K562 (cell line): Measurements from ENCODE around the gene ZMAT2. TPM values are rescaled to one million over a fixed set of nuclear protein-coding genes. Genes with fewer than 3 reads are reported as not detected.

ENCODE experiments used
- BRCA1 ChIP-seq, 2 experiments: fragments of 450-650 bp in 1 of 2; sonication (generic) in 1 of 2; formaldehyde crosslinking in 1 of 2; IDR thresholded peaks; 2 replicates each; pipeline versions ENCODE4 v1.5.0 to v1.6.1; 2017 to 2020; ENCODE audit warnings: mild to moderate bottlenecking in 1 of 2, missing genetic modification reagents in 1 of 2
- CBFA2T2 ChIP-seq: fragments of 450-650 bp; conservative IDR thresholded peaks from 2 replicates; pipeline ENCODE4 v1.6.1; 2017; ENCODE audit warnings: mild to moderate bottlenecking
- CBX1 ChIP-seq: sonication (generic); IDR thresholded peaks from 2 replicates; pipeline ENCODE4 v1.6.1; 2016; ENCODE audit warnings: antibody characterized with exemption, low read depth, mild to moderate bottlenecking
- ELF4 ChIP-seq: fragments of 450-650 bp; formaldehyde crosslinking; IDR thresholded peaks from 2 replicates; pipeline ENCODE4 v1.4.0; 2022; ENCODE audit warnings: missing genetic modification characterization
- ELK1 ChIP-seq: sonication (generic); formaldehyde crosslinking; IDR thresholded peaks from 2 replicates; pipeline ENCODE4 v1.8.1; 2022; ENCODE audit warnings: missing genetic modification reagents
- GTF2E2 ChIP-seq: fragments of 200-800 bp; sonication (Bioruptor generic); IDR thresholded peaks from 2 replicates; pipeline ENCODE4 v1.6.1; 2016; ENCODE audit warnings: missing genetic modification characterization, missing compliant biosample characterization
- ILF3 ChIP-seq: fragments of 450-650 bp; IDR thresholded peaks from 2 replicates; pipeline ENCODE4 v1.6.1; 2018; ENCODE audit warnings: antibody characterized with exemption, mild to moderate bottlenecking, moderate library complexity, borderline replicate concordance
- IRF2 ChIP-seq: sonication (generic); formaldehyde crosslinking; IDR thresholded peaks from 2 replicates; pipeline ENCODE4 v1.8.1; 2022; ENCODE audit warnings: mild to moderate bottlenecking, missing genetic modification reagents
- JUN ChIP-seq, 2 experiments: sonication (generic) in 1 of 2; formaldehyde crosslinking in 1 of 2; IDR thresholded peaks; 2 replicates each; pipeline versions ENCODE4 v1.6.1 to v1.8.0; 2012 to 2022; ENCODE audit warnings: borderline replicate concordance in 2 of 2, mild to moderate bottlenecking in 2 of 2, improper control_type of control experiment in 1 of 2, low read depth in 1 of 2, low read length in 1 of 2, missing genetic modification reagents in 1 of 2
- JUND ChIP-seq, 2 experiments: IDR thresholded peaks; 2 replicates in 1 of 2; 3 replicates in 1 of 2; pipeline ENCODE4 v1.6.1; 2011; ENCODE audit warnings: borderline replicate concordance in 2 of 2, low read depth in 2 of 2, low read length in 2 of 2, improper control_type of control experiment in 1 of 2, missing biosample characterization in 1 of 2, missing genetic modification characterization in 1 of 2, missing genetic modification reagents in 1 of 2
- KAT8 ChIP-seq: fragments of 450-650 bp; IDR thresholded peaks from 2 replicates; pipeline ENCODE4 v1.6.1; 2016; ENCODE audit warnings: low read depth, mild to moderate bottlenecking
- MITF ChIP-seq: IDR thresholded peaks from 2 replicates; pipeline ENCODE4 v1.6.1; 2014; ENCODE audit warnings: antibody characterized with exemption
- MYBL2 ChIP-seq, 2 experiments: fragments of 450-650 bp in 1 of 2; sonication (generic) in 1 of 2; formaldehyde crosslinking in 1 of 2; IDR thresholded peaks; 2 replicates each; pipeline versions ENCODE4 v1.6.1 to v1.8.1; 2017 to 2022; ENCODE audit warnings: borderline replicate concordance in 1 of 2, inconsistent platforms in 1 of 2, low read depth in 1 of 2, mild to moderate bottlenecking in 1 of 2, missing genetic modification reagents in 1 of 2, moderate library complexity in 1 of 2
- PHB2 ChIP-seq: fragments of 450-650 bp; IDR thresholded peaks from 2 replicates; pipeline ENCODE4 v1.6.1; 2017; ENCODE audit warnings: low read depth
- PTBP1 ChIP-seq: fragments of 200-400 bp; formaldehyde crosslinking; IDR thresholded peaks from 2 replicates; pipeline ENCODE4 v1.6.1; 2017; ENCODE audit warnings: low read depth, low read length
- SMAD4 ChIP-seq: fragments of 250-450 bp; sonication (Bioruptor Pico); conservative IDR thresholded peaks from 2 replicates; pipeline ENCODE4 v1.8.0; 2021; ENCODE audit warnings: inconsistent platforms, mild to moderate bottlenecking, moderate library complexity
- SP1 ChIP-seq: sonication (generic); formaldehyde crosslinking; IDR thresholded peaks from 2 replicates; pipeline ENCODE4 v1.8.1; 2022; ENCODE audit warnings: mild to moderate bottlenecking, missing genetic modification reagents
- TAF9B ChIP-seq: fragments of 450-650 bp; IDR thresholded peaks from 2 replicates; pipeline ENCODE4 v1.6.1; 2018; ENCODE audit warnings: mild to moderate bottlenecking; ENCODE audit not compliant: partially characterized antibody
- YY1 ChIP-seq, 3 experiments: IDR thresholded peaks; 2 replicates each; pipeline ENCODE4 v1.6.1; 2011; ENCODE audit warnings: low read length in 2 of 3, mild to moderate bottlenecking in 2 of 3, moderate library complexity in 2 of 3, borderline replicate concordance in 1 of 3, control low read depth in 1 of 3, low read depth in 1 of 3; ENCODE audit not compliant: insufficient read depth in 3 of 3, insufficient replicate concordance in 2 of 3, control insufficient read depth in 1 of 3, insufficient read length in 1 of 3; ENCODE audit errors: extremely low read depth in 1 of 3
- ZBTB7A ChIP-seq: IDR thresholded peaks from 2 replicates; pipeline ENCODE4 v1.6.1; 2011; ENCODE audit warnings: low read depth, mild to moderate bottlenecking, low read length, moderate library complexity, borderline replicate concordance; ENCODE audit not compliant: control insufficient read depth
- ZNF282 ChIP-seq: sonication (generic); formaldehyde crosslinking; IDR thresholded peaks from 2 replicates; pipeline ENCODE4 v1.8.1; 2023; ENCODE audit warnings: missing genetic modification reagents
- ZNF354B ChIP-seq: fragments of 250-450 bp; sonication (Bioruptor Pico); IDR thresholded peaks from 2 replicates; pipeline ENCODE4 v1.4.0; 2020
- ZNF551 ChIP-seq: fragments of 250-450 bp; sonication (Bioruptor Pico); IDR thresholded peaks from 2 replicates; pipeline ENCODE4 v1.5.0; 2021; ENCODE audit warnings: mild to moderate bottlenecking, moderate library complexity
- polyA plus RNA-seq, 8 experiments: library from polyadenylated mRNA; depleted of rRNA in 4 of 8; stranded (reverse) in 5 of 8; unstranded in 3 of 8; fragments of >200 nt; fragmentation: Nextera tagmentation in 2 of 8; fragmentation: Illumina TruSeq in 1 of 8; extraction: Ambion mirVana in 2 of 8; extraction: Trizol in 1 of 8; gene quantifications; 2 replicates each; pipeline versions ENCODE4 v1.2.1 to v1.2.3, GENCODE V29; 2011 to 2014; ENCODE audit warnings: inconsistent platforms in 1 of 8, missing spikeins in 1 of 8
- total RNA-seq, 7 experiments: library from RNA; depleted of rRNA in 6 of 7; stranded (reverse); fragments of >200 nt in 6 of 7; fragmentation: Illumina TruSeq in 2 of 7; extraction: Trizol in 2 of 7; gene quantifications; 2 replicates each; pipeline versions ENCODE4 v1.2.1 to v1.2.3, GENCODE V29; 2011 to 2021; ENCODE audit warnings: low replicate concordance in 1 of 7
- TF ChIP-seq, protein P1 (sequence below): fragments of 250-450 bp; sonication (Bioruptor Pico); IDR thresholded peaks from 2 replicates; pipeline ENCODE4 v1.8.0; 2021; ENCODE audit warnings: moderate library complexity, mild to moderate bottlenecking, inconsistent platforms

The ZMAT2 gene
- total and polyA plus RNA-seq, 9 of the 15 experiments (the other 6 are each of a cell fraction or from before 2014, with no cell fraction given) = 44.2 to 101 (median 69.2) TPM

GRCh38 chr5:140725799-140726471 is 25.7 kb downstream of the ZMAT2 start (continued):
- TF ChIP-seq JUN (IDR thresholded peaks at IDR 0.05; ENCODE audit: borderline replicate concordance, low read depth, low read length) = peak; percentile 83
- TF ChIP-seq JUN (CRISPR knock-in tag; IDR thresholded peaks at IDR 0.05; ENCODE audit: borderline replicate concordance) = 0 out of 2 replicates have a peak, but pooled peaks have one; percentile 41
- TF ChIP-seq IRF2 = no peak
- TF ChIP-seq ELK1 = no peak
- TF ChIP-seq TAF9B = no peak
- TF ChIP-seq ZBTB7A = peak; percentile 51; the same call in 1 of the 2 replicates
- peak; percentile 99 for TF ChIP-seq ILF3
- peak; percentile 90 for TF ChIP-seq SP1 (CRISPR knock-in tag)
- TF ChIP-seq CBFA2T2 = no peak
- no peak for TF ChIP-seq MITF
- no peak for TF ChIP-seq ZNF551 (CRISPR knock-in tag)
- peak; percentile 92 for TF ChIP-seq JUND (IDR thresholded peaks at IDR 0.05; ENCODE audit: borderline replicate concordance, low read depth, low read length)
- peak; percentile 90; the same call in 2 of the 3 replicates for TF ChIP-seq JUND (tag; IDR thresholded peaks at IDR 0.05; ENCODE audit: borderline replicate concordance, low read depth, low read length)
- peak in 1 of 3 experiments; percentile 53 for TF ChIP-seq YY1 (IDR thresholded peaks at IDR 0.05; ENCODE audit: borderline replicate concordance in 1 of 3, control insufficient read depth in 1 of 3, extremely low read depth in 1 of 3, insufficient read depth in 3 of 3, insufficient read length in 1 of 3, insufficient replicate concordance in 2 of 3, low read depth in 1 of 3, low read length in 2 of 3)
- TF ChIP-seq SMAD4 (CRISPR knock-in tag) = no peak; the same call in 1 of the 2 replicates
- 0 out of 2 replicates have a peak, but pooled peaks have one; percentile 20 for TF ChIP-seq GTF2E2 (tag)
- no peak for TF ChIP-seq ELF4
- no peak for TF ChIP-seq PTBP1
- TF ChIP-seq, protein P1, sequence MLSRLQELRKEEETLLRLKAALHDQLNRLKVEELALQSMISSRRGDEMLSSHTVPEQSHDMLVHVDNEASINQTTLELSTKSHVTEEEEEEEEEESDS (CRISPR knock-in tag) = no peak
- no peak for TF ChIP-seq KAT8
- TF ChIP-seq CBX1 = no peak
- TF ChIP-seq ZNF282 (CRISPR knock-in tag) = no peak
- TF ChIP-seq PHB2 = no peak
- TF ChIP-seq MYBL2 (IDR thresholded peaks at IDR 0.05; ENCODE audit: low read depth) = no peak; the same call in 1 of the 2 replicates
- no peak for TF ChIP-seq MYBL2 (CRISPR knock-in tag; IDR thresholded peaks at IDR 0.05; ENCODE audit: borderline replicate concordance)
- no peak for TF ChIP-seq ZNF354B
- TF ChIP-seq BRCA1 (IDR thresholded peaks at IDR 0.05) = no peak
- no peak for TF ChIP-seq BRCA1 (CRISPR knock-in tag; IDR thresholded peaks at IDR 0.05)
